ENCODE results near the gene PHC2.

Gene PHC2

DNA sequence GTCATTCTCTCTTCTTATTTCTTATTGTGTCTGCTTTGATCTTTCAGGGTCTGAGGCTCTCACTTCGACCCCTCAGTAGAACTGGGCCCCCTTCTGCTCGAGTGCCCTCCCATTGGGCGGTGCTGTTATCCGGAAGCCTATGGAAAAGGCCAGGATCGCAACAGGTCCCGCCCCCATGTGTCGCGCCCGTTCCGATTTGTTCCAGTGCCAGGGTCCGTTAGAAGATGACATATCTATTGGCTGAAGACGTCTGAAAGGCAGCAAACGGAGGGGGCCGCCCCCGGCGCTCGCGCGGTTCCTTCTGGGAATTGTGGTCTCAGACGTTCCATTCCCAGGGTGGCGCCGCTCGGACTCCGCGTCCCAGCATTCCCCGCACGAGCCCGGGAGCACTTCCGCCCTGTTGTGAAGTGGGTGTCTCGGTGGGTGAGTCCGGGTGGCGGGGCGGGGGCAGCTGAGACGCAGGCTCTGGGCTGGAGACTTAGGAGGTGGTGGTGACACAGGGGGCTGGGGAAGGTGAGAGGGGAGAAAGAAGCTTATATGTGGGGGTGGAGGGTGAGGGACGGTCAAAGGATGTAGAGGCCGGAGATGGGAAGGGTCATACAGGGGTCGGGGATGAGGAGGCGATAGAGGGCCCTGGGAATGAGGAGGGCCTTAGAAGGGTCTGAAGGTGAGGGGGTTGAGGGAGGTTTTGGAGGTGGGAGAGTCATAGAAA is 41.5 kb upstream of the PHC2 start, which contains the start of gene ZSCAN20 (continued):
- TF ChIP-seq ZNF146 (tag by site-specific recombination; IDR thresholded peaks at IDR 0.05) (peak; percentile 9; the same call in 1 of the 2 replicates), YY1 (tag by site-specific recombination; IDR thresholded peaks at IDR 0.05) (no peak), SETDB1 (IDR thresholded peaks at IDR 0.05; ENCODE audit: insufficient read length, low read length) (no peak), GLI2 (tag by site-specific recombination; IDR thresholded peaks at IDR 0.05; ENCODE audit: borderline replicate concordance, low read depth) (no peak), ZNF311 (tag by site-specific recombination; IDR thresholded peaks at IDR 0.05; ENCODE audit: borderline replicate concordance) (no peak), ZNF37A (tag by site-specific recombination; IDR thresholded peaks at IDR 0.05) (no peak), ZNF175 (tag by site-specific recombination; IDR thresholded peaks at IDR 0.05) (no peak), GFI1B (tag by site-specific recombination; IDR thresholded peaks at IDR 0.05) (no peak)
- TF ChIP-seq, protein P1, sequence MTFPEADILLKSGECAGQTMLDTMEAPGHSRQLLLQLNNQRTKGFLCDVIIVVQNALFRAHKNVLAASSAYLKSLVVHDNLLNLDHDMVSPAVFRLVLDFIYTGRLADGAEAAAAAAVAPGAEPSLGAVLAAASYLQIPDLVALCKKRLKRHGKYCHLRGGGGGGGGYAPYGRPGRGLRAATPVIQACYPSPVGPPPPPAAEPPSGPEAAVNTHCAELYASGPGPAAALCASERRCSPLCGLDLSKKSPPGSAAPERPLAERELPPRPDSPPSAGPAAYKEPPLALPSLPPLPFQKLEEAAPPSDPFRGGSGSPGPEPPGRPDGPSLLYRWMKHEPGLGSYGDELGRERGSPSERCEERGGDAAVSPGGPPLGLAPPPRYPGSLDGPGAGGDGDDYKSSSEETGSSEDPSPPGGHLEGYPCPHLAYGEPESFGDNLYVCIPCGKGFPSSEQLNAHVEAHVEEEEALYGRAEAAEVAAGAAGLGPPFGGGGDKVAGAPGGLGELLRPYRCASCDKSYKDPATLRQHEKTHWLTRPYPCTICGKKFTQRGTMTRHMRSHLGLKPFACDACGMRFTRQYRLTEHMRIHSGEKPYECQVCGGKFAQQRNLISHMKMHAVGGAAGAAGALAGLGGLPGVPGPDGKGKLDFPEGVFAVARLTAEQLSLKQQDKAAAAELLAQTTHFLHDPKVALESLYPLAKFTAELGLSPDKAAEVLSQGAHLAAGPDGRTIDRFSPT (tag by site-specific recombination; IDR thresholded peaks at IDR 0.05): peak; percentile 79
- TF ChIP-seq, protein P2, sequence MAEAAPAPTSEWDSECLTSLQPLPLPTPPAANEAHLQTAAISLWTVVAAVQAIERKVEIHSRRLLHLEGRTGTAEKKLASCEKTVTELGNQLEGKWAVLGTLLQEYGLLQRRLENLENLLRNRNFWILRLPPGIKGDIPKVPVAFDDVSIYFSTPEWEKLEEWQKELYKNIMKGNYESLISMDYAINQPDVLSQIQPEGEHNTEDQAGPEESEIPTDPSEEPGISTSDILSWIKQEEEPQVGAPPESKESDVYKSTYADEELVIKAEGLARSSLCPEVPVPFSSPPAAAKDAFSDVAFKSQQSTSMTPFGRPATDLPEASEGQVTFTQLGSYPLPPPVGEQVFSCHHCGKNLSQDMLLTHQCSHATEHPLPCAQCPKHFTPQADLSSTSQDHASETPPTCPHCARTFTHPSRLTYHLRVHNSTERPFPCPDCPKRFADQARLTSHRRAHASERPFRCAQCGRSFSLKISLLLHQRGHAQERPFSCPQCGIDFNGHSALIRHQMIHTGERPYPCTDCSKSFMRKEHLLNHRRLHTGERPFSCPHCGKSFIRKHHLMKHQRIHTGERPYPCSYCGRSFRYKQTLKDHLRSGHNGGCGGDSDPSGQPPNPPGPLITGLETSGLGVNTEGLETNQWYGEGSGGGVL (tag by site-specific recombination; IDR thresholded peaks at IDR 0.05): peak; percentile 61
- TF ChIP-seq, protein P3, sequence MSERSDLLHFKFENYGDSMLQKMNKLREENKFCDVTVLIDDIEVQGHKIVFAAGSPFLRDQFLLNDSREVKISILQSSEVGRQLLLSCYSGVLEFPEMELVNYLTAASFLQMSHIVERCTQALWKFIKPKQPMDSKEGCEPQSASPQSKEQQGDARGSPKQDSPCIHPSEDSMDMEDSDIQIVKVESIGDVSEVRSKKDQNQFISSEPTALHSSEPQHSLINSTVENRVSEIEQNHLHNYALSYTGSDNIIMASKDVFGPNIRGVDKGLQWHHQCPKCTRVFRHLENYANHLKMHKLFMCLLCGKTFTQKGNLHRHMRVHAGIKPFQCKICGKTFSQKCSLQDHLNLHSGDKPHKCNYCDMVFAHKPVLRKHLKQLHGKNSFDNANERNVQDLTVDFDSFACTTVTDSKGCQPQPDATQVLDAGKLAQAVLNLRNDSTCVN (tag by site-specific recombination; optimal IDR thresholded peaks at IDR 0.05): peak; percentile 49
- TF ChIP-seq, protein P4, sequence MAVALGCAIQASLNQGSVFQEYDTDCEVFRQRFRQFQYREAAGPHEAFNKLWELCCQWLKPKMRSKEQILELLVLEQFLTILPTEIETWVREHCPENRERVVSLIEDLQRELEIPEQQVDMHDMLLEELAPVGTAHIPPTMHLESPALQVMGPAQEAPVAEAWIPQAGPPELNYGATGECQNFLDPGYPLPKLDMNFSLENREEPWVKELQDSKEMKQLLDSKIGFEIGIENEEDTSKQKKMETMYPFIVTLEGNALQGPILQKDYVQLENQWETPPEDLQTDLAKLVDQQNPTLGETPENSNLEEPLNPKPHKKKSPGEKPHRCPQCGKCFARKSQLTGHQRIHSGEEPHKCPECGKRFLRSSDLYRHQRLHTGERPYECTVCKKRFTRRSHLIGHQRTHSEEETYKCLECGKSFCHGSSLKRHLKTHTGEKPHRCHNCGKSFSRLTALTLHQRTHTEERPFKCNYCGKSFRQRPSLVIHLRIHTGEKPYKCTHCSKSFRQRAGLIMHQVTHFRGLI (tag by site-specific recombination; IDR thresholded peaks at IDR 0.05): no peak; the same call in 1 of the 2 replicates
- TF ChIP-seq, protein P5, sequence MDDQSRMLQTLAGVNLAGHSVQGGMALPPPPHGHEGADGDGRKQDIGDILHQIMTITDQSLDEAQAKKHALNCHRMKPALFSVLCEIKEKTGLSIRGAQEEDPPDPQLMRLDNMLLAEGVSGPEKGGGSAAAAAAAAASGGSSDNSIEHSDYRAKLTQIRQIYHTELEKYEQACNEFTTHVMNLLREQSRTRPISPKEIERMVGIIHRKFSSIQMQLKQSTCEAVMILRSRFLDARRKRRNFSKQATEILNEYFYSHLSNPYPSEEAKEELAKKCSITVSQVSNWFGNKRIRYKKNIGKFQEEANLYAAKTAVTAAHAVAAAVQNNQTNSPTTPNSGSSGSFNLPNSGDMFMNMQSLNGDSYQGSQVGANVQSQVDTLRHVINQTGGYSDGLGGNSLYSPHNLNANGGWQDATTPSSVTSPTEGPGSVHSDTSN (CRISPR knock-in tag; IDR thresholded peaks at IDR 0.05): peak; percentile 81; the same call in 1 of the 2 replicates
- TF ChIP-seq, protein P6, sequence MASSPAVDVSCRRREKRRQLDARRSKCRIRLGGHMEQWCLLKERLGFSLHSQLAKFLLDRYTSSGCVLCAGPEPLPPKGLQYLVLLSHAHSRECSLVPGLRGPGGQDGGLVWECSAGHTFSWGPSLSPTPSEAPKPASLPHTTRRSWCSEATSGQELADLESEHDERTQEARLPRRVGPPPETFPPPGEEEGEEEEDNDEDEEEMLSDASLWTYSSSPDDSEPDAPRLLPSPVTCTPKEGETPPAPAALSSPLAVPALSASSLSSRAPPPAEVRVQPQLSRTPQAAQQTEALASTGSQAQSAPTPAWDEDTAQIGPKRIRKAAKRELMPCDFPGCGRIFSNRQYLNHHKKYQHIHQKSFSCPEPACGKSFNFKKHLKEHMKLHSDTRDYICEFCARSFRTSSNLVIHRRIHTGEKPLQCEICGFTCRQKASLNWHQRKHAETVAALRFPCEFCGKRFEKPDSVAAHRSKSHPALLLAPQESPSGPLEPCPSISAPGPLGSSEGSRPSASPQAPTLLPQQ (tag by site-specific recombination; IDR thresholded peaks at IDR 0.05): peak; percentile 10; the same call in 1 of the 2 replicates
- TF ChIP-seq, protein P7, sequence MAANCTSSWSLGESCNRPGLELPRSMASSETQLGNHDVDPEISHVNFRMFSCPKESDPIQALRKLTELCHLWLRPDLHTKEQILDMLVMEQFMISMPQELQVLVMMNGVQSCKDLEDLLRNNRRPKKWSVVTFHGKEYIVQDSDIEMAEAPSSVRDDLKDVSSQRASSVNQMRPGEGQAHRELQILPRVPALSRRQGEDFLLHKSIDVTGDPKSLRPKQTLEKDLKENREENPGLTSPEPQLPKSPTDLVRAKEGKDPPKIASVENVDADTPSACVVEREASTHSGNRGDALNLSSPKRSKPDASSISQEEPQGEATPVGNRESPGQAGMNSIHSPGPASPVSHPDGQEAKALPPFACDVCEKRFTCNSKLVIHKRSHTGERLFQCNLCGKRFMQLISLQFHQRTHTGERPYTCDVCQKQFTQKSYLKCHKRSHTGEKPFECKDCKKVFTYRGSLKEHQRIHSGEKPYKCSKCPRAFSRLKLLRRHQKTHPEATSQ (tag by site-specific recombination; IDR thresholded peaks at IDR 0.05): no peak
- TF ChIP-seq, protein P8, sequence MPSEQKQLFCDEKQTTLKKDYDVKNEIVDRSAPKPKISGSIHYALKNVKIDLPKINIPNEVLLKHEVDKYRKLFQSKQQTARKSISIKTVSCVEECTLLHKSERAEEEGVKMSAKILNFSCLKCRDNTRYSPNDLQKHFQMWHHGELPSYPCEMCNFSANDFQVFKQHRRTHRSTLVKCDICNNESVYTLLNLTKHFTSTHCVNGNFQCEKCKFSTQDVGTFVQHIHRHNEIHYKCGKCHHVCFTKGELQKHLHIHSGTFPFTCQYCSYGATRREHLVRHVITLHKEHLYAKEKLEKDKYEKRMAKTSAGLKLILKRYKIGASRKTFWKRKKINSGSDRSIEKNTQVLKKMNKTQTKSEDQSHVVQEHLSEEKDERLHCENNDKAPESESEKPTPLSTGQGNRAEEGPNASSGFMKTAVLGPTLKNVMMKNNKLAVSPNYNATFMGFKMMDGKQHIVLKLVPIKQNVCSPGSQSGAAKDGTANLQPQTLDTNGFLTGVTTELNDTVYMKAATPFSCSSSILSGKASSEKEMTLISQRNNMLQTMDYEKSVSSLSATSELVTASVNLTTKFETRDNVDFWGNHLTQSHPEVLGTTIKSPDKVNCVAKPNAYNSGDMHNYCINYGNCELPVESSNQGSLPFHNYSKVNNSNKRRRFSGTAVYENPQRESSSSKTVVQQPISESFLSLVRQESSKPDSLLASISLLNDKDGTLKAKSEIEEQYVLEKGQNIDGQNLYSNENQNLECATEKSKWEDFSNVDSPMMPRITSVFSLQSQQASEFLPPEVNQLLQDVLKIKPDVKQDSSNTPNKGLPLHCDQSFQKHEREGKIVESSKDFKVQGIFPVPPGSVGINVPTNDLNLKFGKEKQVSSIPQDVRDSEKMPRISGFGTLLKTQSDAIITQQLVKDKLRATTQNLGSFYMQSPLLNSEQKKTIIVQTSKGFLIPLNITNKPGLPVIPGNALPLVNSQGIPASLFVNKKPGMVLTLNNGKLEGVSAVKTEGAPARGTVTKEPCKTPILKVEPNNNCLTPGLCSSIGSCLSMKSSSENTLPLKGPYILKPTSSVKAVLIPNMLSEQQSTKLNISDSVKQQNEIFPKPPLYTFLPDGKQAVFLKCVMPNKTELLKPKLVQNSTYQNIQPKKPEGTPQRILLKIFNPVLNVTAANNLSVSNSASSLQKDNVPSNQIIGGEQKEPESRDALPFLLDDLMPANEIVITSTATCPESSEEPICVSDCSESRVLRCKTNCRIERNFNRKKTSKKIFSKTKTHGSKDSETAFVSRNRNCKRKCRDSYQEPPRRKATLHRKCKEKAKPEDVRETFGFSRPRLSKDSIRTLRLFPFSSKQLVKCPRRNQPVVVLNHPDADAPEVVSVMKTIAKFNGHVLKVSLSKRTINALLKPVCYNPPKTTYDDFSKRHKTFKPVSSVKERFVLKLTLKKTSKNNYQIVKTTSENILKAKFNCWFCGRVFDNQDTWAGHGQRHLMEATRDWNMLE (tag by site-specific recombination; conservative IDR thresholded peaks at IDR 0.05; ENCODE audit: low read depth): peak; percentile 75
